Cortex of kidney (tissue), 1 donor: ENCODE results near the gene AUTS2.

ENCODE experiments used
- DNase-seq: peaks from one replicate; lab custom pipeline; 2025; lab: John Stamatoyannopoulos, UW

The AUTS2 gene

DNA sequence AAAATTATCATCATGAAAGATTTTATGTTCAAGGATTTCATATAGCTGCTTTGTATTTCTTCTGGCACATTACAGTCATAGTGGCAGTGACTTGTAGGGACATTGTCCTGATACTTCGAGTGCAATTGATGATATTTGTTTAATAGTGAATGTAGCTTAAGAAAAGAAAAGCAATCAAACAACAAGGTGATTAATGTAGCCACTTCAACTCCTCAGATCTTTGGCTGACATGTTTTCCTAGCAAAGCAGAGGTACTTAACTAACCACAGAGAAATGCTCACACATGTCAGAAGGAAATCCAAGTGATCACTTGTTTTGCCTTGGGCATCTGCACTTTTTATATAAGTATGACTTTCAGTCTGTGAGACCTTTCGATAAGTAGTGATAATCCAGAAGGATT, 470.3 kb downstream of the AUTS2 start:
- no peak for DNase-seq

GRCh38 chr7:70069977-70070376, 471.7 kb downstream of the AUTS2 start:
- DNase-seq = no peak

DNA sequence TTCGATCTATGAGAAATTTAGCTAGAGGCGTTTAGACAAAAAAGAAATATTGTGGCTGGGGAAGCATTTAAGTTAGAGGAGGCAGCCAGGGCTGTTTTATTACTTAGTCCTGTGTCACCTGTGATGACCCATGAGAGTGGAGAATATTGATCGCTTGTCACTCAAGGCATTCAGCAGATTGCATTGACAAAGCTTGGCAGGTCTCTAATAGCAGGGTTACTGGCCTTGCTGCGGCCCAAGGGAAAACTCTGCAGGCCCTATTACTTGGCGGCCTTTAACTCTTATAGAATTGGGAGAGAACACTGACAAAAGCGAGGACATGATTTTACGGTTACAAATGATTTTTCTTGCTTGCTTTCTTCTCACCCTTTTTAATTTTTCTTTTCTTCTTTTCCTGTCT, 473.5 kb downstream of the AUTS2 start:
- DNase-seq = no peak

DNA sequence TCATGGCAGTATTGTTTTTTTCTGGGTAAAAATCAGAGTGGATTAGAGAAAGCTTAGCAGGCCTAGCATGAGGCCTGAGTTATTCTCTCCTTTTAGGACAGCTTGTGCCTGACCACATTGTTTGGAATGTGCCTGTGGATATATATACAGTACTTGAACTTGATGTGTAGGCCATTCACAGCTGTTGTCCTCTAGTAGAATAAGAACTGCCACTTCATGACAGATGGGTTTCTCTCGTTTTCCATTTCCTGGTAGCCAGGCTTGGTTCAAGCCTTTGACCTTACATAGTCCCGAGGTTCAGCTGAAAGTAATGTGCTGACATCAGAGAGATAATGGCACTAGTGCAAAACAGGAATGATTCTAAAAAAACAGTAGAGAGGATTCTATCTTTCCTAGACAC, 473.9 kb downstream of the AUTS2 start:
- DNase-seq = no peak

DNA sequence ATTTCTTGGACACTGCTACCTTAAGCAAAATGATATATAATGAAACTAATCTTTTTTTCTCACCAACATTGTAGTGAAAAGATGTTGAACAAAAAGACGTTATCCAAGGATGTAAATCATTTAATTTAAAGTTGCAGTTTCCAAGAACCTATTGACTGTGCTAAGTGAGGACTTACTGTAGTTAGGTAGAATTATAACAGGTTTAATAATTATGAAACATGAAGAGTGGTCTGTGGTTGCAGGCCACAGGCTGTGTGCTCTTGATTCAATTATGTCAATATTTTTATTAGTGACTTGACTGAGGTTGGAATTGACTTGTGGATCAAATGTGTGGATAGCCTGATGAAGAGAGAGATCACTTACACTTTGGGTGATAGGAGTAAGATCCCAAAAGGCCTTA, 478.1 kb downstream of the AUTS2 start:
- DNase-seq = no peak

GRCh38 chr7:70082099-70082611, 483.9 kb downstream of the AUTS2 start:
- DNase-seq = no peak

DNA sequence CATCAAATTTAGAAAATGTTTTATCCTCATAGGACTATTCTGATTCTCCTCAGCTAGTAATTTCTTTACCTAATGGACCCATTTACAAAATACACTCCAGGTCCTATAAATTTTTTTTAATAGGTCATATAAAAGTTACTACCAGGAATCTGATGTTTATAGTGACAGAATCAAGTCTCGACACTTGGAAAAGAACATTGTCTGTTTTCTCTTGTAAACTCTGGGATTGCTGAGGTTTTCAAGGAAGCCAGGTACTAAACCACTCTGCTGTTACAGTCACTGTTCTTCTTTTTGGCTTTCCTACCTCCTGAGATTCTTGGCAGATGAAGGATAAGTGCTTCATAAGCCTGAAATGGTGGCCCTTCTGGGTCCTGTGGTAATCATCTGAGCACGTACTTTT, 493.1 kb downstream of the AUTS2 start:
- no peak for DNase-seq

- no peak for DNase-seq
These were observed 494.3 kb downstream of the AUTS2 start for GRCh38 chr7:70092314-70093204.

DNA sequence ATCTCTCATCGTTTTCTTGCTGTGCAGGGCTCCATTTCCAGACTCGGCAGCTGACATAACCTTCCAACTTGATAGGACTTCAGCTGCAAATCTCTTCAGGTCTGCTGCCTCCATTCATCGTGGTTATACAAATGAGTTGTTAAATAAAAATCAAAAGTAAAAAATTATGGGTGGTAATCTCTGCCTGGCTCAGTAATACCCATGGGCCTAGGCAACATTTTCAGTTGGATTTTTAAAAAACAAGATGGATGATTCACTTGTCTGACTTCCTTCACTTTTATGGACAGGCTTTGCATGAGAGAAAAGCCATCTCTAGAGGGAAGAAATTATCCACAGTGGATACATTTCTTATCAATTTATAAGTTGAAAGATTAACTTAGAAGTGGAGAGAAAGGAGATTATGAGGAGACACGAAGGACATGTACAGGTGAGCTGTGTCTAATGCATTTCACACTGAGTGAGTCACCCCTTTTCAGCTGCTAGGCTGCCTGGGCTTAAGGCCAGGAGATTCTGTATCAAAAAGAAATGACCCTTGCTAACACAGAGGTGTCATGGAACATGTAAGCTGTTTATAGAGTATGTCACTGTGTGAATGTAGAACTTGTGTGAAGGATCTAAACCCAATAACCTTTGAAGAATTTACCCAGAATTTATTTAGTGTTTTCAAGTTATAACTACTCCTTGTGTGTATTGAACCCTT, 495.1 kb downstream of the AUTS2 start:
- no peak for DNase-seq

DNA sequence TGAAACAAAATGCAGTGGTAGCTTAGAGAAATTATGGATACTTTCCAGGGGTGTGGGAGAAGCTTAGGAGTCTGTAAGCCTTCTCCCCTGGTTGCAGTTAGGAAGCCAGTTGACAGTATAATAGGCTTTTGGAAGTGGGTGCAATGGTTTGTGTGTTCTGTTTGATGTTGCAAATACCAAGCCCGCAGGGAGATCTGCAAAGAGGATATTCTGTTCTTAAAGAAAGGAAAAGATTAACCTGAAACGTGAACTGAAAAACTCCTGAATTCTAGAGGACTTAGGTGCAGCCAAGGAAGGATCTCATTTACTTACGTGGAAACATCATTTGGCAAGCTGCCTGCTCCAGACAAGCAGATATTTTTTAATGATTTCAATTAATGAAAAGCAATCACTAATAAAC, 496.6 kb downstream of the AUTS2 start:
- no peak for DNase-seq

DNA sequence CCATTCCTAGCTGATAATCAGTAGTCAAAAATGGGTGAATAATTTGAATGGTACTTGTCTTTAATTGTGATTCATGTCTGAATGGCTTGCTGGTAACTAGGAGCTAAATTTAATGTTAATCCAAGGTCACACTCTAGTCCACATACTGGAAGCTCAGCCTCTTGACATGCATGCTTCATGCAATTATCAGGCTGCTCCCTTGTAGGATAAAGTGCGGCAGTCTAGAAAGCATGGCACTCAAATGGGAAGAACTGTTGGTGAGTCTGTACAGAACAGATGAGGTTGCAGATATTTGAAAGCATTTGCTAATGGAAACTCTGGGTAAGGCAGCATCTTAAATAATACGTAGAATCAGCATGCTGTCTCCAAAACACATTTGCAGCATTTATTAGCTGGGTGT, 499.4 kb downstream of the AUTS2 start:
- DNase-seq = no peak

DNA sequence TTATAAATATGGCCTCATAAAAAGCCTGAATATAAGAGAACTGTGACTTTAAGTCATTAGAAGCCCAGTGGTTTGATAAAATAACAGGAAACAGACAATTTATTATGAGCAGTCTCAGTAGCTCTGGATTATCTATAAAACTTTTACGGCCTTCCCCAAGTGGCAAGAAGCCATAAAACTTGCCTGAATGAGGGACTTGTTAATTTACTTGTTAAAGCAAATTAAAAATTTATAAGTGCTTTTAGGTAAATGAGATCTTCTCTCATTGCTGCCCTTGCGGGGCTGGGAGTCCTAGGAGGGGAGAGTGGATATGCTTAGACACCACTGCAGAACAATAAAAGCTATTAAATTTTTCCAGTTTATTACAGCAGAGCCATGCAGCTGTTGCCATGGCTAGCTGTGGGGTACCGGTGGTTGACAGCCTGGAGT, 499.9 kb downstream of the AUTS2 start:
- DNase-seq = no peak

DNA sequence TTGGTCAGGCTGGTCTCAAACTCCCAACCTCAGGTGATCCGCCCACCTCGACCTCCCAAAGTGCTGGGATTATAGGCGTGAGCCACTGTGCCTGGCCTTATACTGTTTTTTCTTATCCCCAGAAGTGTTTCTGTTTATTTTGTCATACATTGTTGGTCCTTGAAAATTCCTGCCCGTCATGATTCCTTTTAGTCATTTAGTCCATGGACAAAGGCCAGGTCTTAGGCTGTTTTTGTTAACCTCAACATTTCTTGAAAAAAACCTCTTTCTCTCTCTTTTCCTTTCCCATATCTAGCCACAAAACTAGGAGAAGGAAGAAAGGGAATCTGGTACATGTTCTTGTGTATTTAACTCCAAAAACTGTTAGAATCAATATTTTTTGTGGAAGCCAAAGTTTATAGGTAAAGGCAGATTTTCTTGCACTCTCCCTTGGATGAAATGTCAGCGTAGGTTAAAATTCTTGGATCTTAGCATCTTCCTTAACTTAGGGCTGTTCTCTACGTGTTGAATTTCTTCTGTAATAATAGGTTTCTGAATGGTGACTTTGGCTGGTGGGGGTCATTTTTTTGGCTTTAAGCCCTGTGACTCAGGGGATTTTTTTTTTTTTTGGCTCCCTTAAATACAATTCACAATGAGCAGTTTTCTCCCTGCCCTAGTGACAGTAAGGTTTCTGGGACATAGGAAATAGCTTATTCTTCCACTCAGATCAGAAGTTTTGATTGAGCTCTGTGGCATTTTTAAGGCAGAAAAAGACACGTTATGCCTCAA, 500.8 kb downstream of the AUTS2 start:
- DNase-seq = no peak

DNA sequence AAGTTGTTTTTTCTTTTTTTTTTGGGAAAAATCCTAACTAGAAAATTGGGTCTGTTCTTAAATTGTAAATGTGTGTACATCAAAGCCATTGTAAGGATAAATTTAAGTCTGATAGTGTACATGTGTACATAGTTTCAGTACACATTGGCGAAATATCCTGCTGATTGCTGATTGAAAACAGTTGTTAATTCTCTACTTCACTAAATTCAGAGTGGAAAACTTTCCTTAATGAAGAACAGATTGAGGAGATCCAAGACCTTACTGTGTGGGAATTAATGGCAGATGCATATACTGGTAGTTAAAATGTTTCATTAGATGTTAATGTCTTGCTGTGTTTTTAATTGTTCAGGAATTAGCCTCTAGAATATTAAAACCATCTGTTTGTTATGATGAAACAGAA, 506.0 kb downstream of the AUTS2 start:
- no peak for DNase-seq

DNA sequence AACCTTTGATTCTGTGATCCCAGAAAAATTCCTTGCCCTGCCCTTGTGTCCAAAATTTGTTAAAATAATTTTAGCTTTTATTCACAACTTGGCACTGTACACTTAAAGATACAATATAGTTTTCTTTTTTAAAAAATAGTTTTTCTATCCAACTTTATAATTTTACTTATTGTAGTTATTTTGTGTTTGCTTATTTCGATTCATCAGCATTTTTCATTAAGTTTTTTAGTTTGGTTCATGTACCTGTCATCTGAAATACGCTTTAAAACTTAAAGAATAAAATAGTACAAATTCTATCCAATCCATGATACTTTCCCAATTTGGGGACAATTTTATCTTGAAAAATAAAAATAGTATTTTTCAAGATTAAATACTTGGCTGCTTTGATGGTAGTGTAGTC, 514.8 kb downstream of the AUTS2 start:
- DNase-seq = no peak

GRCh38 chr7:70113536-70113935, 515.3 kb downstream of the AUTS2 start:
- no peak for DNase-seq

DNA sequence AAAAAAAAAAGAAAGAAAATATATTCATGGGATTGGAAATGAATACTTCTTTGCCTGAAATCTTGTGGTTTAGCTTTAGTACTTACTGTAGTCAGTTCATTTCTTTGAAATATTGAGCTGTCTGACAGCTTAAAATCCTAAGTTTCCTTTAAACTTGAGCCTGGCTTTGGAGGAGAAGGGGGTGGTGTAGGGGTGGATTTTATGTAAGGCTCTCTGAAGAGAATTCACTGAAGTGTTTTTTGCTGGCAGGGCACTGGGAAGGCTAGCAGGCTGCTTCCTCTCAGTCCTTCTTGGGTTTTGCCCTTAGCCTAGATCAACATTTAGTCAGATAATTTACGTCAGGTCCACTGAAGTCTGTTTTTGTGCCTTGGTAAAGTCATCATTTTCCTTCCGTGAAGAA, 516.5 kb downstream of the AUTS2 start:
- no peak for DNase-seq

DNA sequence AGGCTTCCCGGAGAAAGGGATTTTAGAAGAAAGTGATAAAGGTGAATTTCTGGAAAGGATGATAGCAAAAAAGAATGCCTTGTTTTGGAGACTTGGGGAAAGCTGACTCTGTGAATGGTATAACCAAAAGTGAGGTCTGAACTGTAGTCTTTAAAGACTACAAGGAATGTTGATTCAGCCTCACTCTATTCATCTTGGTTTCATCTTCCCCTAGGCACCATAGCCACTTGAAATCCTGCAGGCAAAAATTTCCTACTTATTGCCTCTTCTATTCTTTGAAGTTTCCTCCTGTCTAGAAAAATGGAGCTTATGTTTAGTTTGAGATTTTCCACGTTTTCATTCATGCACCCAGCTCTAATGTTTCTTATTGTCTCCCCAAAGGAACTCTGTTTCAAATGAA, 518.0 kb downstream of the AUTS2 start:
- DNase-seq = no peak

GRCh38 chr7:70116867-70117266, 518.6 kb downstream of the AUTS2 start:
- DNase-seq = no peak

DNA sequence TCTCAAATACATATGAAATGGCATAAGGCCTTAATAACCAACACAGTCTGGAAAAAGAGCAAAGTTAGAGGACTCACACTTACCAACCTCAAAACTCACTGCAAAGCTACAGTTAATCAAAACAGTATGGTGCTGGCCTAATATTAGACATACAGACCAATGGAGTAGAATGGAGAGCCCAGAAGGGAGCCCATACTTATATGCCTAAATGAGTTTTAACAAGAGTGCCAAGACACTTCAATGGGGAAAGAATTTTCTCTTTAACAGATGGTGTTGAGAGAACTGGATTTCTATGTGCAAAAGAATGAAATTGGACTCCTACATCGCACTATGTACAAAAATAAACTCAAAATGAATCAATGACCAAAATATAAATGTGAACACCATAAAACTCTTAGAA, 522.6 kb downstream of the AUTS2 start:
- DNase-seq = no peak

GRCh38 chr7:70131817-70132216, 533.5 kb downstream of the AUTS2 start:
- DNase-seq = no peak

DNA sequence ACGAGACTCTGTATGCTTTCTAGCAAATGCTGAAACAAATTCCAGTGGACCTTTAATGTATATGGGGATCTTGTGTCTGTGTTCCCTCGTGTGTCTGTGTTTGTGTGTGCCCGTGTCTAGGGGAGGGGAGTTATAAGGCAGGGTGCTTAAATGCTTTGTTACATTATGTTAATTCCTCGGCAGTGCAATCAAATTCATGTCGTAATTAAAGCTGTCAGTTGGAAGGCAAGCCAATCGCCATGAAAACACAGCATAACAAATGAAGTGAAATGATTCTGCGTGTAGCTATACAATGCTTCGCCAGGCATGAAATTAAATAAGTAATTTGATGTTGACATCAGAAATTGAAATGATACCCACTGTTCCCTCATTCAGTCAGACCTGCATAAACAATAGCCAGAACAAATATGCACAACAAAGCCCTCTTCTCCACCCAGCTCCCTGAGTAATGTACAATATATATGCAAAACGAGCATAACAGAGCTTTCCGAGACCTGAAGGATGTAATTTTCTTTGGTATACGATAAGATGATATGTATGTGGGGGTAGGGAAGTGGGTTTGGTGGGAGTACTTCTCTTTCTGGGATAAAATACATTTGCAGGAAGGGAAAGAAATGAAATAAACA, 534.1 kb downstream of the AUTS2 start:
- no peak for DNase-seq
